ENCODE measurements around the gene USP32.
"Not testable (repeated sequence)": the region's sequence is repeated elsewhere in the genome, so short reads cannot be mapped to it uniquely, and the experiment has no call there.

The USP32 gene

DNA sequence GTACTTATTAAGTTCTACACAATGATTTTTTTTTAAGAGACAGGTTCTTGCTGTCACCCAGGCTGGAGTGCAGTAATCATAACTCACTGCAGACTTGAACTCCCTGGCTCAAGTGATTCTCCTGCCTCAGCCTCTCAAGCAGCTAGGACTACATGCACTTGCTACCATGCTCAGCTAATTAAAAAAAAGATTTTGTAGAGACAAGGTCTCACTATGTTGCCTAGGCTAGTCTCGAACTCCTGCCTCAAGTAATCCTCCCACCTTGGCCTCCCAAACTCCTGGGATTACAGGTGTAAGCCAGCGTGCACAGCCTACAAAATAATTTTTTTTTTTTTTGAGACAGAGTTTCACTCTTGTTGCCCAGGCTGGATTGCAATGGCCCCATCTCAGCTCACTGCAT, 22.2 kb downstream of the USP32 start:
- no peak for DNase-seq

DNA sequence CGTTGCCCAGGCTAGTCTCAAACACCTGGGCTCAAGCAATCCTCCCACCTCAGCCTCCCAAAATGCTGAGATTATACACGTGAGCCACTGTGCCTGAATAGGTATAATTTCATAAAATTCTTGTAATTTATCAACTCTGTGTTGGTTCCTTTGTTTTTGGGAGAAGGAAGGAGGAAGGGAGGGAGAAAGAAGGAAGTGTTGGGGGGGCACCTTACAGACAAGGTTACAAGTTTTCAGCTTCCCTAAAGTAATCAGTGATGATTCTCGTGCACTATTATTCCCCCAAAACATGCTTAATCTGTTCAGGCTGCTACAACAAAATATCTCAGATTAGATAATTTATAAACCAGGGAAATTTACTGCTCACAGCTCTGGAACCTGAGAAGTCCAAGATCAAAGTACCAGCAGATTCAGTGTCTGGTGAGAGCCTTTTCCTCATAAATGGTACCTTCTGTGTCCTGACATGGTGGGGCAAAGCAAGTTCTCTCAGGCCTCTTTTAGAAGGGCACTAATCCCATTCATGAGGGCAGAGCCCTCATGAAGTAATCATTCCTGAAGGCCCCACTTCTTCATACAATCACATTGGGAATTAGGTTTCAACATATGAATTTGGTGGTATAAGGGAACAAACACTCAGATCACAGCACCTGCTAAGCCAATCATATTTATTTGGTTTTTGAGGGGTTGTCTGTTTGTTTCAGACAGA, 28.1 kb downstream of the USP32 start:
- no peak for DNase-seq

DNA sequence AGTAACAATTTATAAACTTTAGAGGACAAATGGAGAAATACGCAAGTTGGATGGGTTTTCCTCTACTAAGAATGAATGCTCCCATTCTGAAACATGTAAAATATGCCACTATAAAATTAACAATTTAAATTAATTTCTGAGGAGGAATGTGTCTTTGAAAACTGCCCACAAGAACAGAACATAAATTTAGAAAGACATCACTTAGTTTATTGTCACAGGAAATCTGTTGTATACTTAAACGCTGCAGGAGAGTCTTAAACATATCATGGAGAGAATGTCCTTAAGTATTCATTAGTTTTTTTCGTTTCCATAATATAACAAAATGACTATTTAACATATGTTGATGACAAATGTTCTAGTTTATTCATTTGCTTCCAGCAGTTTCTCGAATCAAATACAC, 29.6 kb downstream of the USP32 start:
- no peak for DNase-seq

DNA sequence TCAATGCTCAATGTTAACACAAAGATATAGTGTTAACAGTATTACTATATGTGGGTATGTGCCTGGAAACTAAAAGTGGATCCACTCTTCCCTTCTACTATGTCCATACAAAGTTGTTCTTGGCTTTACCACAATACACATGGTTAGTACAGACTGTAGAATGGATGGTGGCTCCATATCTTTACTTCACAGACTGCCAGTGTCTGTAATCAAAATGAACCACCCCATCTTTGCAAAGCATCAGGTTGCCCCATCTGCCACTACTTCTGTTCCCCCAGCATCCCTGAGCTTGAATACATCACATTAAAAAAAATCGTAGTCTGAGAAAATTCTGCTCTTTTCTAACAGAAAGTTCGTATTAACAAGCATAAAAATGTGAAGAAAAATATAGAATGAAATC, 30.0 kb downstream of the USP32 start:
- DNase-seq: no peak

DNA sequence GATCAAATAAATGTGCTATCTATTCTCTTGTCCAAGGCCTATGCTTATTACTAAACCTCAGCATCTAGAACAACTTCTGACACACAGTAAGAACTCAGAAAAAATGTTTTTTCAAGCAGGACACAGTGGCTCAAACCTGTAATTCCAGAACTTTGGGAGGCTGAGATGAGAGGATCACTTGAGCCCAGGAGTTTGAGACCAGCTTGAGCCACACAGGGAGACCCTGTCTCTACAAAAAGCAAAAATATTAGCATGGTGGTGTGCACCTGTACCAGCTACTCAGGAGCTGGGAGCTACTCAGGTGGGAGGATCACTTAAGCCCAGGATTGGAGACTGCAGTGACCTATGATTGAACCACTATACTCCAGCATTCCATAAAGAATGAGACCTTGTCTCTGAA, 32.5 kb downstream of the USP32 start:
- DNase-seq: no peak

DNA sequence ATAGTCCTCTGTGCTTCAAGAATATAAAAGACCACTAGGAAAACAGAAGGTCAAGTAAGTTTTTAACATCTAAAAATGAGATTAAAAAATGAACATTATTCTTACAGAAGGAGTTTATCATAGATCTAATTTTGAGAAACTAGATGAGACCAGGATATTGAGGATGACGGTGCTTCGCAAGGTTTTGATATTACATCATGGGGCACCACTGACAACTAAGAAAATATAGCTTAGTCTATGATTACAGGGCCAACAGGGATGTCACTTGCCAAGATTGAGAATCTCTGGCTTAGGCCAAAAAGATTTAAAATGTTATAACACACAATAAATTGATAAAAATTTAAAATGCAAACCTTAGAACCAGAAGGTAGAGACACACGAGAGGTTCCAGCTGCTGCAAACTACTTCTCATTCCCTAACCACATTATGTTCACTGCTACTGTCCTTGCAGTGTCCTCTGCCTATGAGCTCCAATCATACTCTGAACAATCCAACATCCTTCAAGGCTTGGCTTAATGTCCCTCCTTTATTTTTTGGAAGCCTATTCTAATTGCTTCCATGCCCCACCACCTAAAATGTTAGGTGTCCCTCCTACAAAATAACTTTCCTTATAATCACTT, 33.2 kb downstream of the USP32 start:
- no peak for DNase-seq

DNA sequence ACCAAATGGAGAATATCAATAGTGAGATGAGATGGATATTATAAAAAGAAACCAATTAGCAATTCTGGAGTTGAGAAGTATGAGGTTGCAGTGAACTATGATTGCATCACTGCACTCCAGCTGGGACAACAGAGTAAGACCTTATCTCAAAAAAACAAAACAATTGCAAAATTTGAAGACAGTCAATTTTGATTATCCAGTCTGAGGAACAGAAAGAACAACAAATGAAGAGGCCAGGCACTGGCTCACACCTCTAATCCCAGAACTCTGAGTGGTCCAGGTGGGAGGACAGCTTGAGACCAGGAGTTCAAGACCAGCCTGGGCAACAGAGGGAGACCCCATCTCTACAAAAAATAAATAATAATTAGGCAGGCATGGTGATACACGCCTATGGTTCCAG, 35.0 kb downstream of the USP32 start:
- DNase-seq: no peak

DNA sequence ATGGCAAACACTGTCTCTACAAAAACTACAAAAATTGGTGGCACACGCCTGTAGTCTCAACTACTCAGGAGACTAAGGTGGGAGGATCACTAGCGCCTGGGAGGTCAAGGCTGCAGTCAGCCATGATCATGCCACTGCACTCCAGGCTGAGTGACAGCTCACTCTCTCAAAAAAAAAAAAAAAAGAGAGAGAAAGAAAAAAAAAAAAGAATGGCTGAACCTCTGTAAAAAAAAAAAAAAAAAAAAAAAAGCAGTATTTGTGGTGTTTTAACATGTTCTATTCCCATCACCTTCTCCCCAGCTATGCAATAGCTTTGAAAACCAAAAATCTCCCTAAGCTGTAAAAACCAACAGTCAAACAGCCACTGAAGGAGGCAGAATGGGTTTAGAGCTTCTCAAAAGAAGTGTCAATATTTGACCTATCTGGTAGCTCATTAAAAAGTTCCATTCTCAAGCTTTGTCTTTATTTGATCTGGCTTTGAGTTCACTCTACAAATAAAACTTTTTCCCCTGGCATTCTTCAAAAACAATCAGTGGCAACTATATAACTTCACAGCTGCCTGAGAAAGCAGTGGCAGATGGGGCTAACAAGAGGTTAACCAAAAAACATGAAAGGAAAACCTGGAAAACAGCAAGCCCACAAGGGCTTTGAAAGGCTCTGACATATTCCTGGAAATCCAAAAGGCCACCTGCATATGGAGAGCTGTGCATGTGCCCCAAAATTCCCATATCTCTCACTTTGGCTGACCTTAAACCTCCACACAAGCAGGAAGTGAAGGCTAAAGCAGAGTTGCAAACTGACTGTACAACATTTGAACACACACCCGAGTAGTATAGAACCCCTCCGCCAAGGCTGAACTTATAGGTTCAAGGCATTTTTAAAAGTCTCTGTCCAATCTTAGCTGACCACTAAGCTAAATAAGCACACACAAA, 36.0 kb downstream of the USP32 start:
- no peak for DNase-seq

DNA sequence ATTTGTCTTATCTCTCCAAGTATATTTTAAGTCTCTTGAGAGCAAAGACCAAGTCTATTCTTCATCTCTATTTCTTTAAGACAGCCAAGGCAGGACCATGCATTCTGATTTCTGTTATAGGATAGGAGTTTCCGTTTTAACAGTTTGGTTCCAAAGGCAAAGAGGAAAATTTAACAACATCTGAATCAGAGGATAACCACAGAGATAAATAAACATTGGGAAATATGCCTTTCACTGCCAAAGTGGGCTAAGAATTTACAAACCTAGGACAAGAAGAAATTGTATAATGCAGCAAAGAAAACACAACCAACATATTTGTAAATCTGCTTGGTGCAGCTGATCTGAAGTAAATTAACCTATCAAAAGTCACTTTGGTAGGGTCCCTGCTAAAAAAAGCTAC, 37.7 kb downstream of the USP32 start:
- DNase-seq: no peak

DNA sequence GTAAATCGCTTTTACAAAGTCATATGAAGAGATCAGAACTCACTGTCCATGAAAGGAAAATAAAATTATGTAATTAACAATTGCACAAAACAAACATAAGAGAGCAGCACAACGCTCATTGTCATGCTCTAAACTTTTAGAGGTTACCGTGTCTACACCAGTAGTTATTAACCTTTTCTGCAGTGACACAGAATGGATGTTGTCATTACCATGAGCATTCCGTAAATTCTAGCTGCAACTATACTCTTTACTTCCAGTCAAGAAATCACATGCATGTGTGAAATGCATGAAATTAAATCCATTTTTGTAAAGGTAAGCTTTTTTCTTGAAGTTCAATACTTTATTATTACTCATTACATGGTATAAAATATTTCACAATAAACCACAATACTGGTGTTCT, 38.2 kb downstream of the USP32 start:
- DNase-seq: no peak

DNA sequence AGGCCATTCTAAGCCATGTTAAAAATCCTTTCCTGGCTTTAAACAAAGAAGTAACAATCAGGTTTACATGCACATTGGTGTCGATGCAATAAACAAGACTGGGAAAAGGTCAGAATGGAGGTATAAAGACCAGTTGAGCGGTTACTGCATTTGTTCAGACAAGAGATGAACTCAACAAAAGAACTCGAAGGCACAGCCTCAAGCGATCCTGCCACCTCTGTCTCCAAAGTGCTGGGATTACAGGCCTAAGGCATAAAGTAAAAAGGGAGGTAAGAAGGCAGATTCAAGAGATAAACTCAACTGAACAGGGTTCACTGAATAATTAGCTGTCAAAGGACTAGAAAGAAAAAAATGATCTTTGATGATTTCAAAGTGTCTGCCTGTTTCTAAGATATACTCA, 39.4 kb downstream of the USP32 start:
- no peak for DNase-seq

DNA sequence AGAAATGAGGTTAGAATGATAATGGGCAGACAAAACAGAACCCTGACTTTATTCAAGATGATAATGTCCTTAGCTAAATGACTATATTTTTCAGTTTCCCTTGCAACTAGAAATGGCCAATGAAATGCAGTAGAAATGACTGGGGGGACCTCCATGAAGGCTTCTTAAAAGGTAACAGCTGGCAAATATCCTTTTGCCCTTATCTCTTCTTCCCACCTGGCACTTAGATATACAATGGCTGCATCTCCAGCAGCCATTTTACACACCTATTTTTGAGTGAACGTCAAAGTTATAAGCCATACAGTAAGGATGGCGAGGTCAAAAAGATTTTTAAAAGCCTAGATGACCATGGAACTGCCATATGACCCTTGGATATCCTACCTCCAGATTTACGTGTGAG, 39.9 kb downstream of the USP32 start:
- no peak for DNase-seq

DNA sequence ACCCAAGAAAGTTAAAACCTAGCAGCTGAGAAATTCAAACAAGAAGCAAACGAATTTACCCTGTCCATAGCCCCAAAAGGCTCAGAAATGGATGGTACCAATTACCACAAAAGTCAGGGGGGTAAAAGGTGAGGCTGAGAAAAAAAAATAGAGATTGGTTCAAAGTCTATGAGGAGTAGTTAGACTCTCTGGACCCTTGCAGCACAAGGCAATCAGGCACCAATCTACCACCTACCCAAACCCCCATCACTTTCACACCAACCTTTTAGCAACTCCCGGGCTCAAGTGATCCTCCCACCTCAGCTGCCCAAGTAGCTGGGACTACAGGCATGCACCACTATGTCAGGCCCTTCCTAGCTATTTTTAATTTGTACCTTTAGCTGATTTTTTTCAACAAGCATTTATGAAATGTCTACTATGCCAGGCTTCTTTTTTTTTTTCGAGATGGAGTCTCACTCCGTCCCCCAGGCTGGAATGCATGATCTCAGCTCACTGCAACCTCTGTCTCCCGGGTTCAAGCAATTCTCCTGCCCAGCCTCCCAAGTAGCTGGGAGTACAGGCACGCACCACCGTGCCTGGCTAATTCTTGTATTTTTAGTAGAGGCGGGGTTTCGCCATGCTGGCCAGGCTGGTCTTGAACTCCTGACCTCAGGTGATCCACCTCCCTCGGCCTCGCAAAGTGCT, 40.8 kb downstream of the USP32 start:
- DNase-seq: no peak

DNA sequence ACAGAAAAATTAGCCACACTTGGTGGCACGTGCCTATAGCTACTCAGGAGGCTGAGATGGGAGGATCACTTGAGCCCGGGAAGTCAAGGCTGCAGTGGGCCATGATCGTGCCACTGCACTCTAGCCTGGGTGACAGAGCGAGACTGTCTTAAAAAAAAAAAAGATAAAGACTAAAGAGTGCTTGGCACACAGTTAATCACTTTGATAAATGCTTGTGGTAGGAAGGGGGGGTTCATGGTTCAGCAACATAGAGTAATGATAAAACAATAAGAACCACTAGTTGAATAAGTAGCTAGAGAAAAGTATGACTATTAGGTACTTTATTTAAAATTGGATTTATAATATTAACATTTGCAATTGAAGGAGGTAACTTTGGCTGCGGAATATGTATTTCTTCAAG, 43.3 kb downstream of the USP32 start:
- no peak for DNase-seq

DNA sequence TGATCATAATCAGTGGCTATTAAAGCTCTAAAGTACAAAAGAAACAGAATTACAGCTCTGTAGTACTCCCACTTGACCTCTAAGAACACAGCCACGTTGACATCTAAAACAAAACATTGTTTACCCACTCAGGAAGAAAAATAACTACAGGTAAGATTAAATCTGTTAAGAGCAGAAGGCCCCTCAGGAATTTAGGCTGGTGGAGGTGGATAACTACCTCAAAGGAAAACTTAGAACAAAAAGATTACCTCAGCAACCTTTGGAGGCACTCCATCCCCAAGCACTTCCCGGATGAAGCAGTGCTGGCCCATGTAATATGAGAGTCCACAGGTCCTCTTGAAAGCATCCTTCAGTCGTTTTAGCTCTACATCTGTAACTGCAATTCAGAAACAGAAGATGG, 46.7 kb downstream of the USP32 start:
- no peak for DNase-seq

DNA sequence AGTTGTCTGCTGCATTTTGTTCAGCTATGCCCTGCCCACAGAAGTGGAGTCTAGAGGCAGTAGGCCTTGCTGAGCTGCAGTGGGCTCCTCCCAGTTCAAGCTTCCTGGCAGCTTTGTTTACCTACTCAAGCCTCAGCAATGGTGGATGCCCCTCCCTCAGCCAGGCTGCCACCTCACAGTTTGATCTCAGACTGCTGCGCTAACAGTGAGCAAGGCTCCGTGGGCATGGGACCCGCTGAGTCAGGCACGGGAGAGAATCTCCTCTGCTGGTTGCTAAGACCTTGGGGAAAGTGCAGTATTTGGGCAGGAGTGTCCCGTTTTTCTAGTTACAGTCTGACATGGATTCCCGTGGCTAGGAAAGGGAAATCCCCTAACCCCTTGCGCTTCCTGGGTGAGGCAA, 49.4 kb downstream of the USP32 start:
- DNase-seq: not testable (repeated sequence)

DNA sequence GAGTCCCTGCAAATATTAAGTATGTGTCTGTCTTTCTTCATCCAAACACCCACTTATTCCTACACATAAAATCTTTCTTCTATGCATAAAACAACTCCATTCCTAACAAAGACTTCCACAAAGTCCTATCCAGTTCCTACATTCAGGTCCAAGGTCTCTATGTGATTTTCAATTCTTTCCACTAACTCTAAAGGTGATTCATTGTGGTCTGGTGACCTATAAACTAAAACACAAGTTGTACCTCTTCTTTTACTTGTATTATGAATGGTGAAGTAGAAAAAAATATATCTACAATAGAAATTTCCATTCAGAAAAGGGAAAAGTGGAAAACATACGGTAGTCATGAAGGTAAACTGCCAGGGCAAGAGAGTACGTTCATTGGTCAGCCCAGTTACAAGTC, 56.6 kb downstream of the USP32 start:
- DNase-seq: no peak

DNA sequence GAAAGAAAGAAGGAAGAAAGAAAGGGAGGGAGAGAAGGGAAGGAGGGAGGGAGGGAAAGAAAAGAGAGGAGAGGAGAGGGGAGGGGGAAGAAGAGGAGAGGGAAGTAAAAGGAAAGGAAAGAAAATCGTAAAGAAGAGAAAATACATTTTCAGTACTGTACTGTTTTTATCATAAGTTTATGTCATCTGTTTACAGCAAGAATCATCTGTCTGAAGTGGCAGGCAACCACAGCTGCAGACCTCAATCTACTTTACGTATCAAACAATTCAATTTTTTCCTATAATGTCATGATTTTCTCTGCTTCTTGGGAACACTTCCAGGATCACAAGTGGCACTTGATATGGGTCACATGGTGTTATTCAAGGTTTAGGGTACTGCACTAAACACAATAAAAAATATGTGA, 58.3 kb downstream of the USP32 start:
- DNase-seq: no peak

DNA sequence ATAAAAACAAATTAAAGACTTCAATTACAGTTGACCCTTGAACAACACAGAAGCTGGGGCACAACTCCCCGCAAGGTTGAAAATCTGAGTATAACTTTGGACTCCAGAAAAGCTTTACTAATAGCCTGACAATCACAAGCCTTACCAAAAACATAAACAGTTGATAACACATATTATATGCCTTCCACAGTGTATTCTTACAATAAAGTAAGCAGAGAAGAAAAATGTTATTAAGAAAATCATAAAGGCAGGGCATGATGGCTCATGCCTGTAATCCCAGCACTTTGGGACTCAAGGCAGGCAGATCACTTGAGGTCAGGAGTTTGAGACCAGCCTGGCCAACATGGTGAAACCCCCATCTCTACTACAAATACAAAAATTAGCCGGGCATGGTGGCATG, 58.9 kb downstream of the USP32 start:
- DNase-seq: not testable (repeated sequence)

DNA sequence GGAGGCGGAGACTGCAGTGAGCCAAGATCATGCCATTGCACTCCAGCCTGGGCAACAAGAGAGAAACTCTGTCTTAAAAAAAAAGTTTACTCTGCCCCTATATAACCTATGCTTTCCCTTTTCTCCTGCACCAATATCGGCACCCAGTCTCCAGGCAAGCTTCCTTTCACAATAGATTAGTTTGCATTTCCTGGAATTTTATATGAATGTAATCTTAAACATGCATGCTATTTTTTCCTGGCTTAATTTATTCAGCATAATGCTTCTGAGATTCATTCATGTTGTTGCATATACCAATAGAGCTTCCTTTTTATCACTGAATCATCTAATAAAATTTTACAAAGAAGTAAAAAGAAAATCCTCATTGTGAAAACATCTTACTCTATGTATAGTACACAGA, 59.4 kb downstream of the USP32 start:
- DNase-seq: no peak

DNA sequence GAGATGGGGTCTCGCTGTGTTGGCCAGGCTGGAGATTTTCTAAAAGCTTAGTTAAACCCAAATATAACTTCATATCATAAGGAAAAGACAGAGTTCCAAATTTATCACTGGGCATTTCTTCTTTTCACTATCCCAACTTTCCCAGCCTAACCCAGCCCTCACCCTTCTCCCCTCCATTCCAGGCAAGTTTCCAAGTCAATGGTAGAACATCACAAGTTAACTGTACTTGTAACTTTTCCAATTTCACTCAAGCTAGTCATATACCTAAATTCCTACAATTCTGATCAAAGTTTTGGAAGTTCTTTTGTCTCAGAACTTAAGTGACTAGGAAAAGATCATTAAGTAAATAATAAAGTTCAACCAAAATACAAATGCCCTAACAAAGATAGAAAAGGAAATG, 61.2 kb downstream of the USP32 start:
- no peak for DNase-seq

DNA sequence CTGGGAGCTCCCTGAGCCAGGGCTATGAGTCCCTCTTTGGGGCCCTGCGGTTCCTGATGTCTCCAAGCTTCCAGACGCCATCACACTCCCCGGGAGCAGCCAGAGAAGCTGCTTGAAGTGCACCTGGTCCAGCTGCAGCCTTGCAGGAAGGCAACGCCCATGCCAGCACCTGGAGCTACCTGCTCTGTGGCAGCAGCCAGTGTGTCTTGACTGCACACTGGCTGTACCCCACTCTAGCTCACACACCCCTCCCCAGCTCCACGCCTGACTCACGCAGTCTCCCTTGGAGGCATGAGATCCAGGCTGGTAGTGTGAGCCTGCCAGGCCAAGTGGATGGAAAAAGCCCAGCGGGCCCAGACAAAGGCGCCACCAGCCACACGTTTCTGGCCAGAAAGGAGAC, 63.3 kb downstream of the USP32 start:
- no peak for DNase-seq

DNA sequence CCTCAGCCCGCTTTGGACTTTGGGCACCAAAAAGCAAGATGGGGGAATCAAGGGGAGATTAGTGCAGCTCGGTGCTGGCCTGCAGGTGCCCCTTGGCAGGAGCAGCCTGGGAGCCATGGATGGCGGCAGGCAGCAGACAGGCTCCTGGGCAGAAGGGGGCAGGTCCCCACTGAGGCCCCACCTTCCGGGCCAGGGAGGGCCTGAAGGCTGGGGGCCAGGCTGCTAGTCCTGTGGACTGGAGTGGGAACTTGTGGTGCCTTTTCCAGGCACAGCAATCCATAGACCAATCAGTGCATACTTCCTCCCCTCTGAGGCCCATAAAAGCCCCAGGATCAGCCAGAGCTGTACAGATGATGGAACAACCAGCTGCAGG, 64.0 kb downstream of the USP32 start:
- DNase-seq: no peak
